HT1080 (cell line): Measurements from ENCODE around the gene TSHZ3. TPM values are rescaled to one million over a fixed set of nuclear protein-coding genes. Genes with fewer than 3 reads are reported as not detected.

Experiments
- DNase-seq: peaks from one replicate; pipeline ENCODE4 v3.0.0-alpha.2; 2015; ENCODE audit warnings: low read depth
- total RNA-seq: library from RNA; depleted of rRNA; stranded (reverse); fragments of >200 nt; shearing (Covaris generic); gene quantifications from 2 replicates; pipeline ENCODE4 v1.2.3, GENCODE V29; 2014

Gene TSHZ3
- total RNA-seq, 1 experiment from 2014 or later = 4.4 TPM

GRCh38 chr19:31314156-31314555 is 35.1 kb downstream of the TSHZ3 start:
- no peak for DNase-seq

- DNase-seq = no peak
These were observed 35.8 kb downstream of the TSHZ3 start for GRCh38 chr19:31313291-31314030.

GRCh38 chr19:31312677-31313244 is 36.5 kb downstream of the TSHZ3 start:
- no peak for DNase-seq

- DNase-seq = peak; percentile 36
These were observed 37.1 kb downstream of the TSHZ3 start for GRCh38 chr19:31312009-31312676.

GRCh38 chr19:31310432-31311133 is 38.7 kb downstream of the TSHZ3 start:
- DNase-seq = no peak

- DNase-seq = no peak
These were observed 40.5 kb downstream of the TSHZ3 start for GRCh38 chr19:31308781-31309180.

GRCh38 chr19:31307071-31307669 is 42.1 kb downstream of the TSHZ3 start:
- DNase-seq = no peak

GRCh38 chr19:31306006-31306753 is 43.1 kb downstream of the TSHZ3 start:
- no peak for DNase-seq

GRCh38 chr19:31304831-31305312 is 44.4 kb downstream of the TSHZ3 start:
- no peak for DNase-seq

- DNase-seq = no peak
These were observed 45.9 kb downstream of the TSHZ3 start for GRCh38 chr19:31303262-31303815.

- DNase-seq = no peak
These were observed 47.8 kb downstream of the TSHZ3 start for GRCh38 chr19:31301306-31301980.

- no peak for DNase-seq
These were observed 48.8 kb downstream of the TSHZ3 start for GRCh38 chr19:31300422-31300821.

- DNase-seq = no peak
These were observed 49.6 kb downstream of the TSHZ3 start for GRCh38 chr19:31299665-31300064.

- no peak for DNase-seq
These were observed 51.2 kb downstream of the TSHZ3 start for GRCh38 chr19:31297991-31298390.

GRCh38 chr19:31296741-31297390 is 52.4 kb downstream of the TSHZ3 start:
- no peak for DNase-seq

GRCh38 chr19:31294189-31294588 is 55.0 kb downstream of the TSHZ3 start:
- DNase-seq = no peak

- DNase-seq = no peak
These were observed 56.5 kb downstream of the TSHZ3 start for GRCh38 chr19:31292639-31293185.

GRCh38 chr19:31290931-31291590 is 58.2 kb downstream of the TSHZ3 start:
- DNase-seq = no peak
